Measurements from ENCODE around the gene MYMK. TPM values are rescaled to one million over a fixed set of nuclear protein-coding genes. Genes with fewer than 3 reads are reported as not detected.

Gene MYMK
- total RNA-seq: not detected in 2 replicates

GRCh38 chr9:133524679-133525228, at the start of gene MYMK:
Gene MYMK, minus strand, starts transcription at chr9:133524959. Its CDS starts 115 bp downstream, at chr9:133524844.

GRCh38 chr9:133534346-133535291, 9.9 kb upstream of the MYMK start, which contains the start of gene ADAMTSL2:
Gene ADAMTSL2, plus strand, starts transcription at chr9:133534704. Its CDS starts 2,009 bp downstream, at chr9:133536713.

GRCh38 chr9:133478851-133479711, 45.7 kb downstream of the MYMK start, which contains the start of gene SLC2A6:
Gene SLC2A6, minus strand, starts transcription at chr9:133479099. Its CDS starts 40 bp downstream, at chr9:133479059.

Other genes with a start within 250 kb of the MYMK start
- 0.13 and 0.22 TPM in 2 replicates for gene ABO, start 249.8 kb downstream of the MYMK start, total RNA-seq
- gene SURF6, start 188.8 kb downstream of the MYMK start, total RNA-seq: 11.0 and 11.3 TPM in 2 replicates
- 13.8 and 19.4 TPM in 2 replicates for gene MED22, start 176.8 kb downstream of the MYMK start, total RNA-seq
- gene RPL7A, start 176.7 kb downstream of the MYMK start, total RNA-seq: 2,011 and 2,560 TPM in 2 replicates
- gene SURF1, start 168.5 kb downstream of the MYMK start, total RNA-seq: 11.3 and 21.5 TPM in 2 replicates
- 10.6 and 14.2 TPM in 2 replicates for gene SURF2, start 168.4 kb downstream of the MYMK start, total RNA-seq
- gene SURF4, start 148.9 kb downstream of the MYMK start, total RNA-seq: 271 and 325 TPM in 2 replicates
- gene STKLD1, start 148.6 kb downstream of the MYMK start, total RNA-seq: 0.57 and 3.1 TPM in 2 replicates
- gene REXO4, start 106.9 kb downstream of the MYMK start, total RNA-seq: 18.9 and 24.6 TPM in 2 replicates
- 0.53 and 0.57 TPM in 2 replicates for gene ADAMTS13, start 102.6 kb downstream of the MYMK start, total RNA-seq
- 3.0 and 4.9 TPM in 2 replicates for gene CACFD1, start 65.0 kb downstream of the MYMK start, total RNA-seq
- gene SLC2A6, start 45.9 kb downstream of the MYMK start, total RNA-seq: 19.0 and 33.8 TPM in 2 replicates
- gene ADAMTSL2, start 9.7 kb upstream of the MYMK start, total RNA-seq: not detected in 2 replicates
- gene FAM163B, start 84.4 kb upstream of the MYMK start, total RNA-seq: not detected in 2 replicates
- not detected in 2 replicates for gene DBH, start 111.4 kb upstream of the MYMK start, total RNA-seq
- gene SARDH, start 213.4 kb upstream of the MYMK start, total RNA-seq: 0.40 and 0.50 TPM in 2 replicates

All from thoracic aorta endothelial cell (primary cell).